Suppressor macrophage (primary cell): ENCODE measurements around the gene CA11.
A peak's percentile ranks its signal among the peaks of the same experiment; 100 is the strongest.
"Not testable (repeated sequence)": the region's sequence is repeated elsewhere in the genome, so short reads cannot be mapped to it uniquely, and the experiment has no call there.

Experiments used
- DNase-seq, 4 experiments: peaks; one replicate each; pipeline ENCODE4 v3.0.0-alpha.2; 2020 to 2022
- total RNA-seq, 17 experiments: gene quantifications; one replicate each; lab custom pipeline; 2026; ENCODE audit warnings: mixed read lengths in 6 of 17, inconsistent platforms in 3 of 17; lab: John Stamatoyannopoulos, UW

CA11 gene
- total RNA-seq, result 0.24 to 3.5 (median 1.1) reads per million in 17 experiments

DNA sequence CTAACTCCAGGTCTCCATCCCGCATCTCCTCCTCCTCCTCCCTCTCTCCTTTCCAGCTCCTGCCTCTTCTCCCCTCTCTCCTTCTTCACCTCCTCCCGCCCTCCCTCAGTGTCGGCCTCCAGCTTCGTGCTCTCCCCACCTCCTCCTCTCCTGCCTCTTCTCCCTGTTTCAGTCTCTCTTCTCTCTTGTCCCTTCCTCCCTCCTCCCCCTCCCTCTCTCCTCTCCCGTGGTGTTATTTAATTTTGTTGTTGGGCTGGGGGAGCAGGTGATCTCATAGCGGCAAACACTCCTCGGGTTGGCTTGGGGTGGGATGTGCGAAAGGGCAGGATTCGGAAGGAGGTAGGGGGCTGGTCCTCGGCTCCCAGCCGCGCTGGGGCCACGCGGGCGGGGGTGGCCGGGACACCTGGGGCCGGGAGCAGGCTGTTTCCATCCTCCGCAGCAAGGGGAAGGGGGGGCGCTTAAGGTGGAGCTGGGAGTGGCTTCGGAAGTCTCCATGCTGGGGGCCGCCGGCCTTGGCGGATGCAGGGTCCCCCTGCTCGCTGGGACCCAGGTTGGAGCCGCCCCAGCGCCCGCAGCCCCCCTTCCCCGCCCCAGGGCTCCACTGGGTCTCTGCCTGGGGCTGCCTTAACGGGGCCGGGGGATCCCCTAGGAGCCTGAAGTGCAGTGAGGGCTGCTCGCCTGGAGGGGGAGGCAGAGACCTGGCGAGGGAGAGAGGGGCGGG lies at the start of gene CA11:
Gene CA11 (minus strand): TSS at position 187 of the 721 bp plus-strand sequence. CDS start 555 bp downstream, outside the sequence.
- DNase-seq, result peak; percentile 80 to 93 (median 88)

DNA sequence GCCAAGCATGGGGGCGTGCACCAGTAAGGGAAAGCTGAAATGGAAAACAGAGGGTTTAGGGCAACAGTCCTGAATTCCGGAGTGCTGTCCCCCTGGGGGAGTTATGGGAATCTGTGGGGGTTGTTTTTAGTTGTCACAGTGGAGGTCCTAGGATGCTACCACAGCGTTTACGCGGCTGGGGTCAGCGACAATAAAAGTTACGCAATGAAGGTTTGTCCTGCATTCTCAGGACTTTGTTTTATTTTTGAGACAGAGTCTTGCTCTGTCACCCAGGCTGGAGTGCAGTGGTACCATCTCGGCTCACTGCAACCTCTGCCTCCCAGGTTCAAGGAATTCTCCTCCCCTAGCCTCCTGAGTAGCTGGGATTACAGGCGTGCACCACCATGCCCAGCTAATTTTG lies 47.6 kb upstream of the CA11 start:
- DNase-seq, result not testable (repeated sequence)

DNA sequence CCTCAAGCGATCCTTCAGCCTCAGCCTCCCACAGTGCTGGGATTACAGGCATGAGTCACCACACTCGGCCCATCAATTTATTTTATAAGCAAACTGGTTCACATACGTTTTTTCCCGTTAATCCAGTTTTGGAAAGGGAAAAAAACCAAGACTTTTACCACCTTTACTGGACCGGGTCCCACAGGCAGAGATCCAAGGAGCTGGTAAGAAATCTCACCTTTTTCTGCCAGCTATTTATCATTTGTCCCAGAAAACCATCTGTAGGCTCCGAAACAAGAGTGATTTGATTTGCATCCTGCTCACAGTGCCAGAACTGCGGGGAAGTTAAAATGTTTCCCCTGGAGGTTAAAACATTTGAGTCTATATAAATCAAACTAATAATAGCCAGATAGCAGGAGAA lies 43.5 kb upstream of the CA11 start:
- DNase-seq, result no peak

DNA sequence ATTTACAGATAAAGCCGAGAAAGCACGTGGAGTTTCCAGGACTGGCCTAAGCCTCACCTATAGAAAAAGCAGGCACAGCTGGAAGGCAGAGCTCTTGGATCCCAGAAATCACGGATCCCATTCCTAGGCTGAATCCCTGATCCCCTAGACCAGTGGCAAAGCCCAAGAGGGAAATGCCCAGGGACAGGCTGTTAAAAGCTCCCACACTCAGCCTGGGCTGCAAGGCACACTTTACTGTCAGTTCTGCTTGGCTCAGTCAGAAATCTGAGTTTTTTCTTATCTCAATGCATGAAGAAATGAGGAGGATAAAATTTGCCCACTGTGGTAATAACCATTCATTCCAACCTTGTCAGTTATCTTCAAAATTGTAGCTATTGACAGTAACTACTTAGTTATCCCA lies 41.8 kb upstream of the CA11 start:
- no peak for DNase-seq

DNA sequence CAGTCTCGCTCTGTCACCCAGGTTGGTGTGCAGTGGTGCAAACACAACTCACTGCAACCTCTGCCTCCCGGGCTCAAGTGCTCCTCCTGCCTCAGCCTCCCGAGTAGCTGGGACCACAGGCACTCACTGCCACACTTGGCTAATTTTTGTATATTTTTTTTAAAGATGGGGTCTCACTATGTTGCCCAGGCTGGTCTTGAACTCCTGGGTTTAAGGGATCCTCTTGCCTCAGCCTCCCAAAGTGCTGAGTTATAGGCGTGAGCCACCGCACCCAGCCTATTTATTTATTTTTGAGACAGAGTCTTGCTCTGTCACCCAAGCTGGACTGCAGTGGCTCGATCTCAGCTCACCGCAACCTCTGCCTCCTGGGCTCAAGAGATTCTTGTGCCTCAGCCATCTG lies 40.6 kb upstream of the CA11 start:
- DNase-seq, result not testable (repeated sequence)

DNA sequence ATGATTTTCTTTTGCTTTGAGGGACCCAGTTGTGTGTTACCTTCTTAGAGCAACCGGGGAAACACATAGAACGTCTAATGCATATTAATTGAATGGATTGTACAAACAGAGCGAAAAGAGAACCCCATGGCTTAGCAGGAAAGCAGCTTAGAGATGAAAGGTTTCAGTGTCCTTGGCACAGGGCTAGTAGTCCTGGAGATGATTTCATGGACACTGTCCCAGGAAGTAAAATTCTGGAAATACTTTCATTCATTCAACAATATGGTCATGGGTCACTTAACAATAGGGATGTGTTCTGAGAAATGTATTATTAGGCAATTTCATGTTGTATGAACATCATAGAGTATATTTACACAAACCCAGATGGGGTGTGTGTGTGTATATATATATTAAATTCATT lies 40.1 kb upstream of the CA11 start:
- no peak for DNase-seq

DNA sequence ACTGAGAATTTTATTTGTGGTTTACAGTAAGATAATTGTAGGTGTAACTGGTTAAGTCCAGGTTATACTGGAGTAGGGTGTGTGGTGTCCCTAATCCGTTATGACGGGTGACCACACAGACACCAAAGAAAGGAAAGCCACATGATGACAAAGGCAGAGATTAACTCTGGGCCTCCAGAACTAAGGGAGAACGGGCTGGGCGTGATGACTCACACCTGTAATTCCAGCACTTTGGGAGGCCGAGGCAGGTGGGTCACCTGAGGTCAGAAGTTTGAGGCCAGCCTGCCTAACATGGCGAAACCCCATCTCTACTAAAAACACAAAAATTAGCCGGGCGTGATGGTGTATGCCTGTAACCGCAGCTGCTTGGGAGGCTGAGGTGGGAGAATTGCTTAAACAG lies 39.6 kb upstream of the CA11 start:
- DNase-seq, result no peak

DNA sequence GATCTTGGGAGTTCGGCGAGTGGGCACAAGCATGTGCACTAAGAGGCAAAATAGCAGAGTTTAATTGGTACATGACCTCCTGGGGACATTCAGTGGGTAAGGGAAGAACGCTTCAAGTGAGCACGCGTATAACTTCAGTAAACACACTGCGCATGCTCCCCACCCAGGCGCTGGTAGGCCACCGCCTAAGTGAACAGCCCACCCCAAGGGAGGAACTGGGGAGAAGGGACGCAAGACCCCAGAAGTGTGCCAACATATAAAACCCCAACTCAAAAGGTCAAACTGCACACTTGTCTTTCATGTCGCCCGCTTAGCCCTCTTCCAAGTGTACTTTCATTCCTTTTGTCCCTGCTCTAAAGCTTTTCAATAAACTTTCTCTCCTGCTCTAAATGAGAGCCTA lies 37.4 kb upstream of the CA11 start:
- DNase-seq, result peak in 3 of 4 experiments; percentile 16 to 60 (median 31)

DNA sequence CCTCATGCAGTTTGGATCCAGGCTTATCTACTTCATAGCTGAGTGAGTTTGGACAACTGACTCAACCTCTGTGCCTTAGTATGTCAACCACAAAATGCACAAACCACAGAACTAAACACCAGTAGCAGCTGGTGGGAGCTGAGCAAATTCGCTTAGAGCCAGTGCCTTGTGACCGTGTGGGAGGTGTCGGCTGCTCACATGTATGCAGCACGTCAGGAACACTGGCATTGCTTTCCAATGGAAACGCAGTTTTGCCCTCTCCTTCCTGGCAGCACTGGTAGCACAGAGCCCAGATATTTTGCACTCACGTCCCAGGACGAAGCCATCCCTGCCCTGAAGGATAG lies 35.1 kb upstream of the CA11 start:
- DNase-seq, result peak; percentile 53 to 81 (median 66)

DNA sequence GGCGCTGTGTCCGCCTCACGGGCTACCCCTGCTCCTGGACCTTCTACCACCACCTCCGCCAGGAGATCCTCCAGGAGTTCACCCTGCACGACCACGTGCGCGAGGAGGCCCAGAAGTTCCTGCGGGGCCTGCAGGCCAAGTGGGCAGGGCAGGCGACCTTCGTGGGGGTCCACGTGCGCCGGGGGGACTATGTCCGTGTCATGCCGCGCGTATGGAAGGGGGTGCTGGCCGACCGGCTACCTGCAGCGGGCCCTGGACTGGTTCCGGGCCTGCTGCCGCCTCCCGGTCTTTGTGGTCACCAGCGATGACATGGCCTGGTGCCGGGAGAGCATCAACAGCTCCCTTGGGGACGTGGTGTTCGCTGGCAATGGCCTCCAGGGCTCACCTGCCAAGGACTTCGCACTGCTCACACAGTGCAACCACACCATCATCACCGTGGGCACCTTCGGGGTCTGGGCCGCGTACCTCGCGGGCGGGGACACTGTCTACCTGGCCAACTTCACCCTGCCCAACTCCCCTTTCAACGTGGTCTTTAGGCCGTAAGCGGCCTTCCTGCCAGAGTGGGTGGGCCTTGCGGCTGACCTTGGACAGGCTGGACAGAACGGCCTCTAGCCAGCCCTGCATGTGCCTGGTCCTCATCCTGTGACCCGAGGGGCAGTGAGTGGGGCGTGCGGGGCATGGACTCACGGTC lies 34.6 kb upstream of the CA11 start:
- DNase-seq, result no peak

DNA sequence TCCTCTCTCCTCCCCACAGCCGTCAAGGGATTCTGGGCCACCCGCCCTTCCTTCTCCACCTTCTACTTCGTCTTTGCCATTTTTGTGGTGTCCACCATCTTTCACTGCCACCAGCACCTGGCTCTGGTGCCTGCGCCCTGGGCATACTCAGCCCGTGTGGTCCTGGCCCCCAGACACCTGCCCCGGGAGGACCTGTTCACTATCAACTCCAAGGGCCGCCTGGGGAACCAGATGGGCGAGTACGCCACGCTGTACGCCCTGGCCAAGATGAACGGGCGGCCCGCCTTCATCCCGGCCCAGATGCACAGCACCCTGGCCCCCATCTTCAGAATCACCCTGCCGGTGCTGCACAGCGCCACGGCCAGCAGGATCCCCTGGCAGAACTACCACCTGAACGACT lies 34.0 kb upstream of the CA11 start:
- not testable (repeated sequence) for DNase-seq

DNA sequence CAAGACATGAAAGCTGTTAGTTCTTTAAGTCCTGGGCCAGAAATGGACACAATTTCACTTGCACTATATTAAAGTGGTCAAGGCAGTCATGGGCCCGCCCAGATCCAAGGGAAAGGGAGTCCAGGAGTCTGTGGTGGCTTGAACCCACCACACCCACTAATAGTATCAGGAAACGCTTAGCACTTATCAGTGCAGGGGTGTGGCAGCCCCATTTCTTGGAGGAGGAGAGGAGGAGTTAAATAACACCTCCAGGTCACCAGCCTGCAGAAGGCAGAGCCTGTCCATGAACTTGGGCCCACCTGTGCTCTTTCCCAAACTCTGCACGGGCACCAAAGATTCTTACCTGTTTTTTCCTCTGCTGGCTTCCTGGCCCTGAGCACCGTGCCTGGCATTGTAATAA lies 32.2 kb upstream of the CA11 start:
- DNase-seq, result no peak

DNA sequence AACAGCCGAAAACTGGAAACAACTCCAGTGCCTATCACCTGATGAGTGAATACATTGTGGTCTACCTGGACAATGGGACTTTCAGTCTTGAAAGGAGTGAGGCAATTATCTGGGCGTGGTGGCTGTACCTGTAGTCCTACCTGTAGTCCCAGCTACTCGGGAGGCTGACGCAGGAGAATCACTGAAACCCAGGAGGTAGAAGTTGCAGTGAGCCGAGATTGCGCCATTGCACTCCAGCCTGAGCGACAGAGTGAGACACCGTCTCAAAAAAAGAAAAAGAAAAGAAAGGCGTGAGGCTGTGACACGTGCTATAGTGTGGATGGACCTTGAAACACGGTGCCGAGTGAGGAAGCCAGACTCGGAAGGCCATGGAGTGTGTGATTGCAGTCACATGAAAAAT lies 30.9 kb upstream of the CA11 start:
- no peak for DNase-seq

DNA sequence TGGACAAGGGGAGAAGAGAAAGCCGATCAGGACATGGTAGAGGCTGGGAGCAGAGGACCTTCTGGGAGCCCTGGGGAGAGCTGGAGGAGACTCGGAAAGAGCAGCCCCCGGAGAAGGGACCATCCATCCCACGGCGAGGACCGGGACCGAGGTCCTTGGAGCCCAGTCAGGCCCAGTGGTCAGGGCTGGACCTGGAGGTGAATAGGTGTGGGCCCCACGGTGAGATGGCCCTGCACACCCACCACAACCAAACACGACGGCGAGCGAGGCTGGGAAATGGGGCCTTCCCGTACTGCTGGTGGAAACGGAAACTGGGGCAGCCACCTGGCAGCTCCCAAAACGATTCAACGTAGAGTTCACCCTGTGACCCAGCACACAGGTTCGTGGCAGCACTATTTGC lies 30.5 kb upstream of the CA11 start:
- DNase-seq, result no peak

DNA sequence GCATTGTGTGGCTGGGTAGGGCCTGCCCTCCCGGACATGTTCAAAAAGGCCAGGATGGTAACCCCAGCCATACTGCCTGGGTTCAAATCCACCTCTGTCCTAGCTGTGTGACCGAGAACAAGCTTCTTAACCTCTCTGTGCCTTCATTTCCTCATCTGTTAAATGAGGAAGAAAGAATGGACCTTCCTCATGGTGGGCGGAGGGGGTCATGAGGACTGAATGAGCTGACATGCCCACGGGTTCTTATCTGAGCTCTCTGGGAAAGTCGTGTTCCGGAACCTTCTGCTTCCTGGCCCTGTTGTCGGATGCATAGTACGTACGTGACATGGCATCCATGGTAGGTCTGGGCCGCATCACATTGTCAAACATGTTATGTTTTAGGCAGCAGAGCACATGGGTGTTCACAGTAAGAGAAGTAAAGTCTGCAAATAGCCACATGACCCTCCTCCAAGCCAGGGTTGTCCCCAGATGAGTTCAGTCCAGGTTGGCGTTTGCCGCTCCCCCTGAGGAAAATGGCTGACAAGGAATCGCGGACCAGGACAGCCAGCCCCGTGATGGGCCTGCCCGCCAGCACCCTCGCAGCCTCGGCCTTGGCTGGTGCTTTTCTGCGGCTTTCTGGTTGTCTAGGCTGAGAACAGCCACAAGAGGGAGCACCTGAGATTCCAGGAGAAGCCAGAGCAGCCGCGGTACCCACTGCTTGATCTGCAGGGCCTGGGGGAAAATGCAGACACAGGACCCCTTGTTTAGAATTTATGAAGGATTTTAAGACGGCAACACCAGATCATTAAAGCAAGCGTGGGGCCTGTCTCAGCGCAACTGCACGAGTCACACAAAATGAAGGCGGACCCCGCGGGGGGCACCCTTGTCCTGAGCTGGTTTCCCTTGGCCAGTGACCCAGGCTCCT lies 29.2 kb upstream of the CA11 start:
- DNase-seq, result peak; percentile 89 to 93 (median 90)

DNA sequence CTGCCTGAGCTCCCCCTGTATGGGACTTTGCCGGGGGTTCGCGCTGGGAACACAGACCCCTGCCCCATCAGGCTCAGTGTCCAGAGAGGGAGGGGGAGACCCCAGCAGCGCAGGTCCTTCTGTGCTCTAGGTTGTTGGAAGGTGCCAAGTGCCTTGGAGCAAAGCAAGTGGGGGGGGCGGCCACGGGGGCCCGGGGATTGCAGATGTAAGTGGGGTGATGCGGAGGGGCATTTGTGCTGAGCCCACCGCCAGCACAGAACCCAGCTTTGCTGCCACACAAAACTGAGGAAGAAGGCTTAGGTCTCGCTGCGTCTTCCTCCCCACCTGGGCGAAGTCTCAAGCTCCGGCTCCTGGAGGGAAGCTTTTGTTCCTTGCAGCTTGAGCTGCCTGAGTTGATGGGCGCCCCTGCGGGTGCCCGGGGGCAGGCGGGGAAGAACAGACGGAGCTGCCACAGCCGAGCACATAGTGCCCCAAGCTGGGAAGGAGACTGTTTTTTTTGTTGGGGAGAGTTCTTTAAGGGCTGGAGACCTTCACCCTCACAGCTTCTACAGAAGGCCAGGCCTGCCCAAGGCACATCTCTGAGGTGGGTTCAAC lies 28.3 kb upstream of the CA11 start:
- DNase-seq, result no peak

DNA sequence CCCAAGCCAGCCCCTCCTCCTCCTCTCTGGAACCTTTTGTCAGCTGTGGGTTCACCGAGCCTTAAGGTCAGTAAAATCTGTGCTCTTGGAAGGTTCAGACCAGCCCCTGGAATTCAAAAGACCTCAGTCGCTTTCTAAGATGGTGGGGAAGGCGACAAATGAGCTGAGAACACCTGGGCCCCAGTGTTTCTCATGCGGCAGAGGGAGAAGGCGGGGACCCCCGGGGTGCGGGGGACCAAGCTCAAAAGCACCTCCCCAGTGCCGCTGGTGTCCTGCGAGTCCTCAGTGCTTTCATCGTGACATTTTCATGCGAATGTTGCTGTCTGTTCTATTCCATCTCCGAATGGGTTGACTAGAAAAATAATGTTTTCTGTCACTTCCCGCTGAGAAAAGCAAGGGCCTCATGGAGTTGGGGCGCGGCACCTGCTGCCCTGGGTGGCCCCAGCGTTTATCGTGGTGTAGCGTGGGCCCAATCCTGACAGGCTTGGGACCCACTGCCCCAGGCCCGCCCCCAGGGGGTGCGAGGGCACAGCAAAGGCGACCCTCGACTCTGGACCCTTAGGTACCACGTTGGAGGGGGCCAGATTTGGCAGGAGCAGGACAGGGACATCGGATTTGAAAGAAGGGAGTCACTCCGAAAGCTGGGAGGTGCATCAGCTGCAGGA lies 27.6 kb upstream of the CA11 start:
- no peak for DNase-seq

DNA sequence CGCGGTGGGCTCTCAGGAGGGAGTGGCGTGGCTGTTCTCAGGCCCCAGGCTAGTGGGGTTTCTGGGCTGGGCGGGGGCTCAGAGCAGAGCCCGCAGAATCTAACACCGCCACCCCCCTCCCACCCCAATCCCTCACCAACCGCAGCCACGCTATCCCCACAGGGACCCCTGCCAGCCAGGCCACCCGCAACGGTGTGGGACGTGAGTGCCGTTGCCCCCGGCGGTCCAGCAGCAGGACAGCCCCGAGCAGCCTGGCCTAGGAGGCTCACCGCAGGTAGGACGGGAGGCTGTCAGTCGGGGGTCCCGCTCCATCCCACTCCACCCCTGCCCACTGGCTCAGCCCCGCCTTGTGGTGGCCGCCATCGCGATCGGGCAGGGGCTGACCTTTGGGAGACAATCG lies 27.0 kb upstream of the CA11 start, which contains the start of gene NTN5:
Gene NTN5 (minus strand): TSS at position 24 of the 400 bp plus-strand sequence. CDS start 2,031 bp downstream, outside the sequence.
- DNase-seq, result no peak

DNA sequence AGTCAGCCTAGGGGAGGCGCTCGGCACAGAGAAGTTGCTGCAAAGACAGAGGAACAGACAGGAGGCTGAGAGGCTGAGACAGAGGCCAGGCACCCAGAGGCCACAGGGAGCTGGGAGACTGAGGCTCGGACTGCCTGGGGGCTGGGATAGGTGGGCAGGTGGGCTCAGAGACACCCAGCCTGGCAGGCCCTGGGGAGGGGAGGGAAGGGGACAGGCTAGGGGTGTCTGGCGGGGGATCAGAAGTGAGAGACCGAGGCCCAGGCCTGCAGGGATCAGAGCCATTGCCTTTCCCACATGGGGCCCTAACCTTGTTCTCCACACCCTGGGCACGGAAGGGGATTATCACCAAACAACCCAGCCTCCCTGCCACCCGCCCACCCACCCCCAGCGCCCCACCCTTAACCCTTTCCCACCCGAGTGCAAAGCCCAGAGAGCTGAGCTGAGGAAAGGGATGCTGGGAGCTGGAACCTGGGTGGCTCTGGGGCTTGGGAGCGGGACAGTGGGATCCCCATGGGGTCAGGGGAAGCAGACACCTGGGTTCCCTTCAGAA lies 25.5 kb upstream of the CA11 start:
- DNase-seq, result no peak

DNA sequence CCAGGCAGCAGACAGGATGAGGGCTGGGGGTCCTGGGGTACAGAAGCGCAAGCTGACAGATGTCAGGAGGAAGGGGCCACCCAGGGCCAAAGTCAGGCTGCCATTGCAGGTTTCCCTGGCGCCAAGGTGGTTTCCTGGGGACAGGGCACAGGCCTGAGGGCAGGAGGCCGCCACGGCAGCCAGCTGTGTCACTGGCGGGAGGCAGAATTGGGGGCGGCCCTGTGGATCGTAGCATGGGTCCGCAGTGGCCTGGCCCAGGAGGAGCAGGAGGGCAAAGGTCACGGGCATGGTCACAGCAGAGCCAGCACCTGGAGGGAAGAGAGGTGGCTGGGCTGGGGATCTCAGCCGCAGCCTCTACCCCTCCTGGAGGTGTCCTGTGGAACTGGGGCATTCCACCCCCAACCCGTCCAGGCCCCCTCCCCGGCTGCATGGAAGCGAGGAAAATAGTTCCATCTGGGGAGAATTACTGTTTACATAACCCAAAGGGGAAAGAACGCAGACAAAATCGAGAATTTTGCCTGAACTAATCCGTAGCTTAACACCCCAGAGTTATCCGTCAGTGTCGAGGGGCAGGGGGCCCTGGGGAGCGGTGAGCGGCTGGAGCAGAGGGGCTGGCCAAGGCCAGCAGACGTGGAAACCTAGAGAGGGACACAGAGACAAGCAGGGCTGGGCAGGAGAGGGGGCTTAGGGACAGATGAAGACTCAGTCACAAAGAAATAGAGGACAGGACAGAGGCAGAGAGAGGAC lies 24.9 kb upstream of the CA11 start:
- DNase-seq, result no peak
